ENCODE results near the gene BEST4. TPM values are rescaled to one million over a fixed set of nuclear protein-coding genes. Genes with fewer than 3 reads are reported as not detected.

The BEST4 gene
- total and polyA plus RNA-seq, 2 of the 13 experiments (the other 11 are each of a cell fraction or from before 2014, with no cell fraction given) = 0.77 to 1.4 TPM

- TF ChIP-seq PRPF4 (IDR thresholded peaks at IDR 0.05; ENCODE audit: low read depth, low read length, poor library complexity, severe bottlenecking) (no peak), RBM39 (IDR thresholded peaks at IDR 0.05; ENCODE audit: low read depth, low read length, poor library complexity, severe bottlenecking) (peak; percentile 99), MLLT10 (CRISPR knock-in tag; IDR thresholded peaks at IDR 0.05) (no peak), CBX2 (IDR thresholded peaks at IDR 0.05; ENCODE audit: low read depth, low read length) (no peak), CBX2 (CRISPR knock-in tag; IDR thresholded peaks at IDR 0.05; ENCODE audit: low read depth) (no peak), ZNF496 (CRISPR knock-in tag; IDR thresholded peaks at IDR 0.05; ENCODE audit: insufficient replicate concordance) (no peak), ZNF780A (CRISPR knock-in tag; IDR thresholded peaks at IDR 0.05) (no peak), HNRNPL (IDR thresholded peaks at IDR 0.05; ENCODE audit: low read depth, low read length) (peak; percentile 47; the same call in 1 of the 2 replicates), ZNF557 (CRISPR knock-in tag; IDR thresholded peaks at IDR 0.05) (peak; percentile 93), ZFX (CRISPR knock-in tag; IDR thresholded peaks at IDR 0.05; ENCODE audit: low read depth) (peak; percentile 95), ZMYM3 (CRISPR knock-in tag; IDR thresholded peaks at IDR 0.05) (peak; percentile 22; the same call in 1 of the 2 replicates), TFAP4 (IDR thresholded peaks at IDR 0.05; ENCODE audit: borderline replicate concordance, low read depth) (peak; percentile 71; the same call in 1 of the 2 replicates), POLR2AphosphoS2 (IDR thresholded peaks at IDR 0.05; ENCODE audit: low read depth, low read length) (peak; percentile 94), MLX (CRISPR knock-in tag; IDR thresholded peaks at IDR 0.05) (no peak), ZNF263 (CRISPR knock-in tag; IDR thresholded peaks at IDR 0.05) (no peak), PAXIP1 (CRISPR knock-in tag; conservative IDR thresholded peaks at IDR 0.05) (no peak), SAFB2 (CRISPR knock-in tag; IDR thresholded peaks at IDR 0.05; ENCODE audit: borderline replicate concordance, low read depth) (no peak; the same call in 1 of the 2 replicates), SETDB1 (CRISPR knock-in tag; IDR thresholded peaks at IDR 0.05; ENCODE audit: borderline replicate concordance) (no peak), CCDC6 (CRISPR knock-in tag; IDR thresholded peaks at IDR 0.05) (peak; percentile 89; the same call in 1 of the 2 replicates), CBX5 (CRISPR knock-in tag; IDR thresholded peaks at IDR 0.05; ENCODE audit: borderline replicate concordance) (peak; percentile 57; the same call in 1 of the 2 replicates), MXD3 (CRISPR knock-in tag; IDR thresholded peaks at IDR 0.05) (peak; percentile 93), BATF2 (CRISPR knock-in tag; IDR thresholded peaks at IDR 0.05) (no peak)
Measured at GRCh38 chr1:44775078-44775929, 12.7 kb downstream of the BEST4 start, which contains the start of gene RPS8 (continued).

Measured in HepG2 (cell line).